ENCODE measurements around the gene ADAMTS7. TPM values are rescaled to one million over a fixed set of nuclear protein-coding genes. Genes with fewer than 3 reads are reported as not detected.

ADAMTS7 gene
- polyA plus RNA-seq, 2 of the 4 experiments (the other 2 are of a cell fraction) = 1.5 to 2.9 TPM

GRCh38 chr15:78842519-78842918, 31.3 kb upstream of the ADAMTS7 start (continued):
- TF ChIP-seq GATA3 (IDR thresholded peaks at IDR 0.05; ENCODE audit: borderline replicate concordance) (no peak), FOSB (CRISPR knock-in tag; IDR thresholded peaks at IDR 0.05) (no peak), FOXS1 (CRISPR knock-in tag; IDR thresholded peaks at IDR 0.05) (no peak), EP300 (IDR thresholded peaks at IDR 0.05) (no peak)

- WGBS (ENCODE audit: missing lambda C conversion rate) = 62% methylated on average over 6 of the region's 6 CpGs
Measured at GRCh38 chr15:78841891-78842290, 30.6 kb upstream of the ADAMTS7 start.

GRCh38 chr15:78841376-78841706, 30.1 kb upstream of the ADAMTS7 start:
- DNase-seq (ENCODE audit: low read depth in 1 of 2, low spot score in 1 of 2) = no peak
- ChIA-PET CTCF (interaction anchor here (1.2 kb wide), 1 partner anchor 29 kb away, joined by 3 read pairs; no protein-coding TSS in a partner anchor), POLR2A (no interaction called here)
- no peaks in the 10 kb centered on the region for H3K4me1 ChIP-seq
- FAIRE-seq = no peak
- no peak overlapping the region for H3K4me2 ChIP-seq
- no peak for TF ChIP-seq EHF (CRISPR knock-in tag; IDR thresholded peaks at IDR 0.05)
- no peak for TF ChIP-seq BHLHE40 (IDR thresholded peaks at IDR 0.05; ENCODE audit: low read depth, low read length)
- no peak for TF ChIP-seq FOSB (CRISPR knock-in tag; IDR thresholded peaks at IDR 0.05)
- TF ChIP-seq HOXB5 (CRISPR knock-in tag; IDR thresholded peaks at IDR 0.05) = no peak
- TF ChIP-seq MAX (IDR thresholded peaks at IDR 0.05) = no peak
- WGBS (ENCODE audit: missing lambda C conversion rate) = 69% methylated on average over 3 of the region's 3 CpGs
- ATAC-seq = no peak
- H3K27ac ChIP-seq = no peak overlapping the region
- no peaks in the 10 kb centered on the region for H3K9me3 ChIP-seq
- no peak overlapping the region for H3K4me3 ChIP-seq

More at GRCh38 chr15:78841891-78842290, 30.6 kb upstream of the ADAMTS7 start:
- FAIRE-seq (no peak), ATAC-seq (no peak), DNase-seq (ENCODE audit: low read depth in 1 of 2, low spot score in 1 of 2) (no peak)
- no peak for TF ChIP-seq MAZ (IDR thresholded peaks at IDR 0.05; ENCODE audit: borderline replicate concordance, low read depth, low read length)
- no peak for TF ChIP-seq ZC3H11A (IDR thresholded peaks at IDR 0.05)
- TF ChIP-seq HOXA7 (CRISPR knock-in tag; IDR thresholded peaks at IDR 0.05) = no peak
- no peak for TF ChIP-seq ZFP36 (IDR thresholded peaks at IDR 0.05; ENCODE audit: borderline replicate concordance, partially characterized antibody)
- TF ChIP-seq REST (IDR thresholded peaks at IDR 0.05) = no peak
- no peak for TF ChIP-seq PHF8 (IDR thresholded peaks at IDR 0.05; ENCODE audit: borderline replicate concordance, low read depth)
- no peak for TF ChIP-seq EP300 (IDR thresholded peaks at IDR 0.05)
- no peak for TF ChIP-seq POLR2A (IDR thresholded peaks at IDR 0.05; ENCODE audit: low read length)
- no peak for TF ChIP-seq EHMT2 (IDR thresholded peaks at IDR 0.05; ENCODE audit: low read depth)
- no peak for TF ChIP-seq HEYL (CRISPR knock-in tag; IDR thresholded peaks at IDR 0.05)
- no peak for TF ChIP-seq GATA3 (IDR thresholded peaks at IDR 0.05; ENCODE audit: borderline replicate concordance)
- no peak for TF ChIP-seq NR3C1 (IDR thresholded peaks at IDR 0.05)
- no peak for TF ChIP-seq ZSCAN20 (CRISPR knock-in tag; IDR thresholded peaks at IDR 0.05)
- no peak for TF ChIP-seq TP53 (CRISPR knock-in tag; IDR thresholded peaks at IDR 0.05)
- no peak for TF ChIP-seq RAD21 (conservative IDR thresholded peaks at IDR 0.05 in 1 of 2, IDR thresholded peaks at IDR 0.05 in 1 of 2)
- no peak for TF ChIP-seq MAX (IDR thresholded peaks at IDR 0.05)
- TF ChIP-seq HMGXB4 (CRISPR knock-in tag; IDR thresholded peaks at IDR 0.05; ENCODE audit: borderline replicate concordance) = no peak
- ChIA-PET CTCF (interaction anchor here (1.2 kb wide), 1 partner anchor 30 kb away, joined by 3 read pairs; no protein-coding TSS in a partner anchor), POLR2A (no interaction called here)
- no peak overlapping the region for H3K4me3 ChIP-seq
- H3K27ac ChIP-seq = no peak overlapping the region
- H3K4me2 ChIP-seq = no peak overlapping the region
- H3K9me3 ChIP-seq = no peaks in the 10 kb centered on the region
- no peaks in the 10 kb centered on the region for H3K4me1 ChIP-seq

Data from A549 (cell line).